ENCODE data around the gene TMEM51. TPM values are rescaled to one million over a fixed set of nuclear protein-coding genes. Genes with fewer than 3 reads are reported as not detected.

The TMEM51 gene
- total and polyA plus RNA-seq, 10 donors, result 3.5 to 13.8 (median 7.5) TPM

GRCh38 chr1:15213341-15213821, 59.8 kb downstream of the TMEM51 start:
- H3K4me1 ChIP-seq, result peaks cover 0 to 35% (median 8%) of the 10 kb centered on the region in 6 donors
- no peaks in the 10 kb centered on the region for H3K9me3 ChIP-seq
- intact Hi-C loops (cut with DNase I; ENCODE audit: low total_unique reads), result no loop called here
- DNase-seq, result no peak
- H3K36me3 ChIP-seq, result peaks cover 0 to 7% (median 0%) of the 10 kb centered on the region in 6 donors
- TF ChIP-seq POLR2AphosphoS5 (IDR thresholded peaks at IDR 0.05), result no peak
- TF ChIP-seq POLR2A (IDR thresholded peaks at IDR 0.05), result no peak
- no peak for TF ChIP-seq CTCF (IDR thresholded peaks at IDR 0.05 in 8 of 11, conservative IDR thresholded peaks at IDR 0.05 in 3 of 11)
- peak overlapping the region in 5 of 8 donors; percentile 20 to 47 (median 33) for H3K27ac ChIP-seq
- no peaks in the 10 kb centered on the region for H3K27me3 ChIP-seq (replicated peaks in 1 of 7)
- H3K4me3 ChIP-seq, result no peak overlapping the region
- WGBS, 5 donors, result 55 to 74% (median 71%) methylated on average over 7 of the region's 7 CpGs

DNA sequence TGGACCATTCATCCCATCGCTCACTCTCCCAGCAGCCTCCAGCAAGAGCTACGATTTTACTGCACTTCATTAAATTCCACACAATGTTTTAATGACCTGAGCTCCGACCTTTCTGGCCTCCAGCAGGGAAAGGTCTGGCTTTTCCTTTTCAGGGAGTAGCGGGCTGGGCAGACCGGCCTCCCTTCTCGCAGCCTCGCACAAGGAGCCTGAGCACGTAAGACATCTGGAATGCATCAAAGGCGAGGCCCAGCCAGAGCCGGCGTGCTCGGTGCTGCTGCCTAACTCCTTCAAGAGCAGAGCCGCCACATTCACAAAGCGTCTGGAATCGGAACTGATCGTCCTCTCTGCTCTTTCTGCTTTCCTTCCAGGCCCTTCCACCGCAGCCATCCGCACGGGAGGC, 61.0 kb downstream of the TMEM51 start:
- no peak for DNase-seq
- Histone ChIP-seq H3K4me1 (peaks cover 0 to 41% (median 11%) of the 10 kb centered on the region in 6 donors), H3K27ac (peak overlapping the region in 2 of 8 donors; percentile 33 to 47)

GRCh38 chr1:15215116-15215515, 61.6 kb downstream of the TMEM51 start:
- 87 to 95% (median 90%) methylated on average over 23 of the region's 23 CpGs for WGBS, 5 donors
- Histone ChIP-seq H3K36me3 (peaks cover 0 to 16% (median 0%) of the 10 kb centered on the region in 6 donors), H3K4me1 (peaks cover 0 to 41% (median 11%) of the 10 kb centered on the region in 6 donors), H3K4me3 (no peak overlapping the region), H3K27me3 (replicated peaks in 1 of 7) (no peaks in the 10 kb centered on the region), H3K9me3 (no peaks in the 10 kb centered on the region), H3K27ac (peak overlapping the region in 1 of 8 donors; percentile 28)
- TF ChIP-seq POLR2A (IDR thresholded peaks at IDR 0.05) (no peak), POLR2AphosphoS5 (IDR thresholded peaks at IDR 0.05) (no peak), CTCF (IDR thresholded peaks at IDR 0.05 in 8 of 11, conservative IDR thresholded peaks at IDR 0.05 in 3 of 11) (no peak)
- no peak for DNase-seq
- intact Hi-C loops (cut with DNase I; ENCODE audit: low total_unique reads), result no loop called here

More for the DNA sequence above, 61.0 kb downstream of the TMEM51 start:
- TF ChIP-seq POLR2A (IDR thresholded peaks at IDR 0.05), result no peak
- TF ChIP-seq CTCF (IDR thresholded peaks at IDR 0.05 in 8 of 11, conservative IDR thresholded peaks at IDR 0.05 in 3 of 11), result no peak
- no peak for TF ChIP-seq POLR2AphosphoS5 (IDR thresholded peaks at IDR 0.05)
- WGBS, 5 donors, result 72 to 89% (median 84%) methylated on average over 18 to 19 of the region's 19 CpGs
- H3K4me3 ChIP-seq, result no peak overlapping the region
- intact Hi-C loops (cut with DNase I; ENCODE audit: low total_unique reads), result no loop called here
- no peaks in the 10 kb centered on the region for H3K27me3 ChIP-seq (replicated peaks in 1 of 7)
- H3K36me3 ChIP-seq, result peaks cover 0 to 11% (median 0%) of the 10 kb centered on the region in 6 donors
- no peaks in the 10 kb centered on the region for H3K9me3 ChIP-seq

DNA sequence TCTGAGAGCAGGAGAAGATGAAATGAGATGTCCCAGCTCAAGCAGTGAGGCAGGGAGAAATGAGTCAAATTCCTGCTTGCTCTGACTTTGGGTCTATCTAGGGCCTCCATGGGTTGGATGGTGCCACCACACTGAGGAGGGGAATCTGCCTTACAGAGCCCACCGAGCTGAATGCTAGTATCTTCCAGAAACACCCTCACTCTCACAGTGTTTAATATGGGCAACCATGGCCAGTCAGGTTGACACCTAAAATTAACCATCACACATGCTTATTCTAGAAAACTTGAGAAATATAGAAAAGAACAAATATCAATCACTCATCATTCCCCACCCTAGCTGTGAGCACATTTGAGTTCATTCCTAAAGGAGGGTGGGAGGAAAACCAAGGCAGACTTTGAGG, 64.1 kb downstream of the TMEM51 start:
- Histone ChIP-seq H3K36me3 (peaks cover 0 to 16% (median 0%) of the 10 kb centered on the region in 6 donors), H3K27me3 (replicated peaks in 1 of 7) (no peaks in the 10 kb centered on the region), H3K4me3 (no peak overlapping the region), H3K4me1 (peaks cover 0 to 37% (median 11%) of the 10 kb centered on the region in 6 donors), H3K9me3 (no peaks in the 10 kb centered on the region), H3K27ac (no peak overlapping the region)
- 54 to 100% (median 91%) methylated on average over 1 of the region's 1 CpG for WGBS, 5 donors
- no peak for TF ChIP-seq POLR2A (IDR thresholded peaks at IDR 0.05)
- no peak for TF ChIP-seq POLR2AphosphoS5 (IDR thresholded peaks at IDR 0.05)
- TF ChIP-seq CTCF (IDR thresholded peaks at IDR 0.05 in 8 of 11, conservative IDR thresholded peaks at IDR 0.05 in 3 of 11), result no peak
- no peak for DNase-seq
- intact Hi-C loops (cut with DNase I; ENCODE audit: low total_unique reads), result no loop called here

Data from spleen (tissue), 11 donors.